Stimulated activated CD8-positive, alpha-beta memory T cell treated with anti-CD3 and anti-CD28 coated beads, Interleukin-4, amount 100 ng/mL, for 48 hours (primary cell): Measurements from ENCODE around the gene EMX1.

Source experiments
- DNase-seq: peaks from one replicate; pipeline ENCODE4 v3.0.0-alpha.2; 2020

Gene EMX1

DNA sequence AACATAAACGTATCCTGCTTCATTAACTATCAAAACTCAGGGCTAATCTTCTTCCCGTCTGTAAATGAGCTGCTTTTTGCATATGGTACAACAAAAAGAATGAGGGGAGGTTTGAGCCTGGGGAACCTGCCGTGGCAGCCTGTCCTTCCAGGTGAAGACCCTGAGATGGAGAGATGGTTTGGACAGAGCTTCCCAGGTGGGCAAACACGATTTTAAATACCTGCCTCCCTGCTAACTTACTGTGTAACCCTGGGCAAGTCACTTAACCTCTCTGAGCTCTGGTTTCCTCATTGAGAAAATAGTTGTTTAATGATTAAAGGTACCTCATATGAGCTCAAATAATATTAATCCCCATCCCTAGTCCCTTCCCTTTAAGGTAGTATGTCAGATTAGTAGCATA lies 9.0 kb downstream of the EMX1 start:
- DNase-seq: no peak

DNA sequence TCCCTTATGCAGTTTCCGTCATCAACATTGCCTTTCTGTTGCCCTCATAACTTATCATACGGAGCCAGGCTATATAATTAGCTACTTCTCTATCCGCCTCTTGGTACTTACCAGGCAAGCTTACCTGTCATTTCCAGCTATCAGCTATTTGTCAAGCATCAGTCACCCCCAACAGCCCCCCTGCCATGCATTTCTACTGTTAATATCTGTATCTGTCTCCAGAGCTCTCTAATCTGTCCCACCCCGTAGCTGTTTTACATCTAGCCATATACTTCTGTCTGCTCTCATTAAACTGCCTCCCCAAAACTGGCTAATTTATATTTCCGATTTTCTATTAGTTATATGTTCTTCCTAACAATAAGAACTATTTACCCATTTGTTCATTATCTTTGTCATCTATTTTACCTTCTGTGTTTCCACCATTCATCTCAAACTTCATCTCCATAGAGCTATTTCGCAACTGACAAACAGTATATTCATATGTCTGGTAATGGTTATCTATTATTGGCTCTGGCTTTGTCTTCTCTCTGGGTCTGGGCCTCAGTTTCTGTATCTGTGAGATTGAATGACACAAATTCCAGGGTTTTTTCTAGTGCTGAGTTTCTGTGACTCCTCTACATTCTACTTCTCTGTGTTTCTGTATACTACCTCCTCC lies 9.6 kb downstream of the EMX1 start:
- no peak for DNase-seq

DNA sequence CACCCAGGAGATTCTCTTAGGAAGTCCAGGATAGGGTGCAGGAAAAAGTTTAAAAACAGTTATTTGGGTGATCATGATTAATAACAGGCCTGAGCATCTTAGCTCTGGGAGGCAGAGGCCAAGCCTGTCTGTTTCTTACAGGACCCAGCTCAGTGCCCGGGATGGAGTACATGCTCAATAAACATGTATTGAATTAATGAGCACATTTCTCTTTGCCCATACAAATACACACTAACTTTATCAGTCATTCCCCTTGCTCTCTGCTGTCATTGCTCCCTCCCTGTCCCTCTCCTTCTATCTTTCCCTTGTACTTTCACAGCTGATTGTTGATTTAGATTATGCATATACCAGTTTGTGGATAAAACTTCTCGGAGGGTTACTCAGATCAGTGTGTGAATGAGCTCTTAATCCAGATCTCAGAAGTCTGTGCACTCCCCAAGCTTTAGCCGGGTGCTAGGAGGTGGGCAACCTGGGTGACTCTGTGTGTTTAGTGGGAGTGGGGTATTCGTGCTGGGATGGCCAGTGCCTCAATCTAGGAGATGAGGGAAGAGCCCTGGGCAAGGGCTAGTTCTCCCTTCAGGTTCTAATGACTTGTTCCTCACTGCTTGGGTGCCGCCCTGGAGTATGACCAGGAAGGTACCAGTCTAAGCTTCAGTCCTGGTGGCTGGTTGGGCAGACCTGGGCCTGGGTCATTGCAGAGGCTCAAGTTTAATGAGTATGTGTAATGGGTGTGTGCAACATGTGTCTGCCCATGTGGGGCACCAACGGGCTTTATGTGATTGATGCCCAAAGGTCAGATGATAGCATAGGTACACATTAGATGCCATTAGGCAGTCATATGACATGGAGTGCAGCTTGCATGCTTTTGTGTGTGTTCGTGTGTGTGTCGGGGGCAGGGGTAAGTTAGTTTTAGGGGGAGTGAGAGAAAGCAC lies 10.6 kb downstream of the EMX1 start:
- peak; percentile 8 for DNase-seq

DNA sequence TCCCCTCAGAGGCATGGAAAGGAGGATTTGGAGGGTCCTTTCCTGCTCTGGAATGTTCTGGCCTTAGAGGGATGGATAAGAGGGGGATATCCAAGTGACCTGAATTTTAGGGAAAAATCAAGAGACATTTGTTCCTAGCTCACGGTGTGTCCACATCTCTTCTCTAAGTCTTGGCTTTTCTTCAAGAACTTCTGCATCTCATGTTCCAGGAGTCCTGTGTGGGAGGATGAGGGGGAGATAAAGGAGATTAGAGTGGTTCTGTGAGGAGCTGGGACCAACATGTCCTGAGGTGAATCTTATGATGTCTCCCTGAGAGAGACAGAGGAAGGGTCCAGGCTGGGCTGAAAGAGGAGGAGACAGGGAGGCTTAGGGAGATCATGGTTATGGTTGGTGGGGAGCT lies 11.7 kb downstream of the EMX1 start:
- no peak for DNase-seq

DNA sequence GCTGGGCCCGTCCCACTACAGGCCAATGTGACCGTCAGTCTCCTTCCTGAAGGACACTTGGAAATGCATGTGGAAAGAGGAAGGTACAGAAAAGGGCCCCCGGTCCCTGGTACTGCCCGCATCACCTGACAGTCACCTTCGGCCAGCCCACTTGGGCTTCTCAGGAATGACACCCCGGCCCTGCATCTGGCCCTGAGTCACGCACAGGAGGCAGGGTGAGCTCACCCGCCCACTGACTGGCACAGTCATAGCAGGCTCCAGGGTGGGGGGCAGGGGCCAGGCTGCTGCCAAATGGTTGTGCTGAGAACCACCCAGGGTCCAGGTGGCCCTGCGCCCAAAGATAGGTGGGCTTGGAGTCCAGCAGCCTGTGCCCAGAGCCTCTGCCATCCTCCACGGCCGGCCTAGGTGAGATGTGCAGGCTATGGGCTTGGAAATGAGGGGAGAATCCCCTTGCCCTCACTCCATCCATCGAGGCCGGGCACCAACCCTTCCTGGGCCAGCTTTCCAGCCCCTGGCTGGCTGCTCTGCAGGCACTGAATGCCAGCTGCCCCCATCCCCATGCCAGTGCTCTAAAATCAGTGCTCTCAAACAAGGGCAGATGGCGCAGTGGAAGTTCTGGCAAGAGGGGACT lies 14.1 kb downstream of the EMX1 start:
- DNase-seq: peak; percentile 67

DNA sequence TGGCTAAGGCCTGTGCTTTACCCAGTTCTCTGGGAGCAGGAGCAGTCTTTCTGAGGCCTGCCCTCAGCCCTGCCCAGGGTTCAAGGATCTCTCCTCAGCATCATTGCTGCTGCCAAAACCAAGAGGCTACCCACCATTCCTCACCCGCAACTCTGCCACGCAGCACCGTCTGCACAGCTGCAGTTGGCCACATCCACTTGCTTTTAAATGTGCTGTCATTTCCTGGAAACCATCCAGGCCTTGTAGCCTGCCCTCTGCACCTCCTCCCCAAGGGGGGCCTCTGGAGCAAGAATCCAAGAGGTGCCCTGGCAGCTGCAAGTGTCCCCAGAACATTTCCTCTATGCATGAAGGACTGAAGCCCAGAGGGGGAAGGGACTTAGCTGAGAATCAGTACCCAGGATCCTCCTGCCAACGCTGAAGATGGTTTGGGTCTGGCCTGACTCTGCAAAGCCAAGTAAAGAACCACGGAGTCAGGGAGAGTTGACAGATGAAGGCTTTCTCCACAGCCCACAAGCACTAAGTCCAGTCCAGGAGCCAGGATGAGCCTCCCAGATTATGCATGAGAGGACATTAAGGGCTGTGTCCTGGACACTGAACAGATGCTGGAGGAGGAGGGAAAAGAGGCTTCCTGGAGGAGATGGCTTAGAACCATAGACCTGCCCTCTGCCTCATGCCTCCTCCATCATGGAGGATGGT lies 14.9 kb downstream of the EMX1 start:
- no peak for DNase-seq

DNA sequence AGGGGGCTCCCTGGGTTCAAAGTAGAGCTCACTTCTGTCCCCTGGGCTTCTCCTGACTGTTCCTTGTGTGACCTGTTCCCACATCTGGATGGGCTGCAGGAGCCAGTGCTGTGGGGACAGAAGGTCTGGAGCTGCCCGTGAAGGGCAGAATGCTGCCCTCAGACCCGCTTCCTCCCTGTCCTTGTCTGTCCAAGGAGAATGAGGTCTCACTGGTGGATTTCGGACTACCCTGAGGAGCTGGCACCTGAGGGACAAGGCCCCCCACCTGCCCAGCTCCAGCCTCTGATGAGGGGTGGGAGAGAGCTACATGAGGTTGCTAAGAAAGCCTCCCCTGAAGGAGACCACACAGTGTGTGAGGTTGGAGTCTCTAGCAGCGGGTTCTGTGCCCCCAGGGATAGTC lies 15.5 kb downstream of the EMX1 start:
- no peak for DNase-seq

DNA sequence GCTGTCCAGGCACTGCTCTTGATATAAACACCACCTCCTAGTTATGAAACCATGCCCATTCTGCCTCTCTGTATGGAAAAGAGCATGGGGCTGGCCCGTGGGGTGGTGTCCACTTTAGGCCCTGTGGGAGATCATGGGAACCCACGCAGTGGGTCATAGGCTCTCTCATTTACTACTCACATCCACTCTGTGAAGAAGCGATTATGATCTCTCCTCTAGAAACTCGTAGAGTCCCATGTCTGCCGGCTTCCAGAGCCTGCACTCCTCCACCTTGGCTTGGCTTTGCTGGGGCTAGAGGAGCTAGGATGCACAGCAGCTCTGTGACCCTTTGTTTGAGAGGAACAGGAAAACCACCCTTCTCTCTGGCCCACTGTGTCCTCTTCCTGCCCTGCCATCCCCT lies 15.9 kb downstream of the EMX1 start:
- no peak for DNase-seq

DNA sequence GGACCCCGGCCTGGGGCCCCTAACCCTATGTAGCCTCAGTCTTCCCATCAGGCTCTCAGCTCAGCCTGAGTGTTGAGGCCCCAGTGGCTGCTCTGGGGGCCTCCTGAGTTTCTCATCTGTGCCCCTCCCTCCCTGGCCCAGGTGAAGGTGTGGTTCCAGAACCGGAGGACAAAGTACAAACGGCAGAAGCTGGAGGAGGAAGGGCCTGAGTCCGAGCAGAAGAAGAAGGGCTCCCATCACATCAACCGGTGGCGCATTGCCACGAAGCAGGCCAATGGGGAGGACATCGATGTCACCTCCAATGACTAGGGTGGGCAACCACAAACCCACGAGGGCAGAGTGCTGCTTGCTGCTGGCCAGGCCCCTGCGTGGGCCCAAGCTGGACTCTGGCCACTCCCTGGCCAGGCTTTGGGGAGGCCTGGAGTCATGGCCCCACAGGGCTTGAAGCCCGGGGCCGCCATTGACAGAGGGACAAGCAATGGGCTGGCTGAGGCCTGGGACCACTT lies 16.4 kb downstream of the EMX1 start:
- DNase-seq: no peak

DNA sequence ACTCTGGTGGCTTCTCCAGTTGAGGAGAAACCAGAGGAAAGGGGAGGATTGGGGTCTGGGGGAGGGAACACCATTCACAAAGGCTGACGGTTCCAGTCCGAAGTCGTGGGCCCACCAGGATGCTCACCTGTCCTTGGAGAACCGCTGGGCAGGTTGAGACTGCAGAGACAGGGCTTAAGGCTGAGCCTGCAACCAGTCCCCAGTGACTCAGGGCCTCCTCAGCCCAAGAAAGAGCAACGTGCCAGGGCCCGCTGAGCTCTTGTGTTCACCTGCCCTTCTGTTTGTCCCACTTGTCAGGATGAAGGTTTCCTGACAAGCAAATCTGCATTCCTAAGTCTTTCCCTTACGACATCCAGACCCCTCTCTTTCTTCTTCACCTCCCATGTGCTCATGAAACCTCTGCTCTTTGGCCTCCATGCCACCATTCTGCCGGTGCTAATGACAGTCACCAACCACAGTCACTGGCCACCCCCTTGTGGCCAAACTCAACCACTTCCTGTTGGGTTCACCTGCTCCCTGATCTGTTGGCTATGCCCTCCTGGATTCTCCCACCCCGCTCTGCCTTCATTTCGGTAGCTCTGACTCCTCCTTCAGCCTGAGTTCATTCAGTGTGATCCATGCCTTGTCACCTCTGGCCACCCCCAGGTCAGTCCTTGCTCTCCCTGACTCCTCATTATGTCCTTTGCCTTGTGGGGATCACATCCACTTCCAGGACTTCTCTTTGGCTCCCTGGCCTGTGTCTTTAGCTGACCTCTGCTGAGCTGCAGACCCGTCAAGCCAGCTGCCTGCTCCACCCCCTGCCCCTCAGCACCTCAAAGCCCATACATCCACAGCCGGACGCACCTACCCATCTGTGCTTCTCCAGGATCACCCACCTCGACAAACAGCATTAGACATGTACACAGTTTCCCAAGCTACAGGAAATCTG lies 17.6 kb downstream of the EMX1 start:
- DNase-seq: no peak

DNA sequence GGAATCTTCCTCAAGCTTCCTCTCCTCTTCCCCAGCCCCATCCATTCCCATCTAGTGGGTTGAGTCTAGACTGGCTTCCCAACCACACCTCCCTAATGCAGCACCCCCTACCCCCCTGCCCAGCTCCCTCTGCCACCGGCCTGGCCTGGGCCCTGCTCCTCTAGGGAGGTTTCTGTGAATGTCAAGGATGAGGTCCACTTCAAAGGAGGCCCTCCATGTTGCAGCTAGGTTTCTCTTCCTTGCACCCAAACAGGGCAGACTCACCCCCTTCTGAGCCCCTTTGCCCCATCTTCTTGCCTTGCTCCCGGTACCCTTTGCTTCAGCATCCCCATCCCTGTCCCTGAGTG lies 18.3 kb downstream of the EMX1 start:
- no peak for DNase-seq

DNA sequence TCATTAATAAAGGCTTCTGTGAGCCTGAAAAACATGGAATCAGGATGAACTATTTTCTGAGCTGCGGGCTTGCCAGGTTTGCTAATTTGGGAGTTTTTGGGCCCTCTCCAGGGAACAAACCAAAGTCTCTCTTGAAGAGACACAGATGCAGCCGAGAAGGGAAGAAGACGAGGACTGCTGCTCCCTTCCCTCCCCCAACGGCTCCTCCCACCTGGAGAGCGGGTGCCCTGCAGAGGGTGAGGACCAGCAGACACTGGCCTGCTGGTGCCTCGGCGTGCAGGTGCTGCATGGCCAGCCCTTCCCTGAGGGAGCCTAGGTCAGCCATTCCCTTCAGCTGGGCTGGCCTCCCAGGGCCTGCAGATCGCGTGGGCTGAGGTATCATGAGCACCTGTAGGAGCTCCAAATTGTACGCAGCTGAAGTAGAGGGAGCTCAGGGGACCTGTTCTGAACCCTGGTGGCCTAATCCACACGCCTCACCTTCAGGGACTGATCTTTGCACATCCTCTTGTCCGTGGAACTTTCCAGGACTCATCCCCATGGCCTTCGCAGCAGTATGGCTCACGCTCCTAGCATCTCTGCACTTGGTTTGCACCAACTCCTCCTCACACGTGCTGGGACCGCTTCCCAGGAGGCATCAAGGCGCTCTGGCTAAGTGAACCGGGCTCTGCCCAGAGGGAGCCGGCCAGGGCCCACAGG lies 19.5 kb downstream of the EMX1 start:
- no peak for DNase-seq

DNA sequence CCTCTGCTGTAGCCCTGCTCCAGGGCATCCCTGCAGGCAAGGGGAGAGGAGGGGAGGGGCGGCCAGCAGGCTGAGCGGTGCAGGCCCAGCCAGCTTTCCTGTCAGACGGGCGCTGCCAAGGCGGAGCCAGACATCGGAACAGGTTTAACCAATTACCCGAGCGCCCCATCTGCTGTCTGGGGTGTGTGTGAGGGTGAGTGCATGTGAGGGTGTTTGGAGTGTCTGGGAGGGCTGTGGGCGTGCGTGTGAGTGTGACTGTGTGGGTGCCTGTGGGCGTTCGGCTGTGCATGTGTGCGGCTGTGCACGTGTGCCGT lies 20.0 kb downstream of the EMX1 start:
- DNase-seq: no peak

DNA sequence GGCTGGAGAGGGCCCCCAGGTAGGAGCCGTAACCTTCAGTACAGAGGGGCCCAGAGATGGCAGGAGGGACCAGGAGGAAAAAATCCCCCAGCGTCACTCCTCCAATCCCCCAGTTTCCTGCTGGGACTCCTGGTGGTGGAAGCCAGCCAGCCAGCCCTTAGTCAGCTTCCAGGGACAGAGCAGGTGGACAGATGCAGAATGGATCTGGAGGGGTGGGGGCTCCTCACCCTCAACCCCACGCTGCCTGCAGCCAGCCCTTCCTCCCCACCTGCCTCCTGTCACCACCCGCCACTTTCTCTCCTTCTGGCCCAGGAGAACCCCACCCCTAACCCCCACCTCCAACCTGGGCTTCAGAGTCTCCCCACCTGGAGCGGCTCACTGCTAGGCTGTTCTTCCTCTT lies 21.1 kb downstream of the EMX1 start:
- DNase-seq: no peak

DNA sequence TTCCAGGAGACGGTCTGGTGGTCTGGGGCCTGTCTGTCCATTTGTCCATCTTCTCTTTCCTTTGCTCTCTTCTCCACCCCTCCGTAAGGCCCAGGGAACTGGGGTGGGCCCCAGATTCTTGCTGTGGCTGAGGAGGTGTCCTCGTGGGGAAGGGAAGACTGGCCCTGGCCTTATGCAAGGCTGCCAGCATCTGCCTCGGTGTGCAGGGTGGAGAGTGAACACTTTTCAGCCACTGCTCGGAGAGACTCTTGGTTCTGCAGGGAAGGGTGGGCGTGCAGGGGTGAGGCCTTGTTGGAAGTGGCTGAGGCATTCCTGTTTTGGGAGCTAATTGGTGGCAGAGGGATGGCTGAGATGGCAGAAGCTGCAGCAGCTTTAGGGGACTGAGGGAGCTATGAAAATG lies 23.0 kb downstream of the EMX1 start:
- no peak for DNase-seq

DNA sequence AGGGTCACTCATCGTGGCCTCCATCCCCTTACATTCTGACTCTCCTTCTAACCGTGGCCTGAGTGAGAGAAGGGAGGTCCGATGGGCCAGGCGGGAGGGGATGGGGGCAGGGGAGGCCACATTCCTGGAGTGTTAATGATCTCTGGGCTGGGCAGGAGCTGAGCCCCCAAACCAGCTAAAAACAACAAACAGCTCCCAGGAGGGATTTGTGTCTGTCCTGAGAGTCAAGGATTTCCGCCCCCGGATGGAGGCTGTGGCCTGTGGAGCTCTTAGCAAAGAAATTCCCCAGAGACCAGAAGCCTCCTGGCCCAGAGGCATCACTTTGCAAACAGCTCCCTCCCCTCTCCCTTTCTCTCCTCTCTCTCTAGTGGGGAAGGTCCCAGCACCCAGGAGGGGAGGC lies 23.5 kb downstream of the EMX1 start:
- no peak for DNase-seq

DNA sequence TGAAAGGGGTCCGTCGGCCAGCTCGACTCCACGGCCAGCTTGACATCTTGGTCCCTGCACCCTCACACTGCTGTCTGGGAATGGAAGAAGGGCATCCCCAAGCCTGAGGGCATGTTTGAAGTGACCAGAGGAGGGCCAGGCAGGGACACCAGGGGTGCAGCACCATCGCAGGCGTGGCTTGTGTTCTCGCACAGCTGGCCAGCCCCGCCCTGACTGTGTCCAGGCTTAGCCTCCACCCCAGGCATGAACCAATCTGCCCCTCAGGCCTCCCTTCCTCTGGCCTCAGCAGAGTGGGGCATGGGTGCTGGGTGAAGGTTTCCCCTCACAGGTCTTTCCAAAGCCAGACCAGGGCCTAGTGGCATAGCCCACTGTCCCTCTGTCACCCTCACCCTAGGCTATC lies 25.0 kb downstream of the EMX1 start:
- DNase-seq: no peak

DNA sequence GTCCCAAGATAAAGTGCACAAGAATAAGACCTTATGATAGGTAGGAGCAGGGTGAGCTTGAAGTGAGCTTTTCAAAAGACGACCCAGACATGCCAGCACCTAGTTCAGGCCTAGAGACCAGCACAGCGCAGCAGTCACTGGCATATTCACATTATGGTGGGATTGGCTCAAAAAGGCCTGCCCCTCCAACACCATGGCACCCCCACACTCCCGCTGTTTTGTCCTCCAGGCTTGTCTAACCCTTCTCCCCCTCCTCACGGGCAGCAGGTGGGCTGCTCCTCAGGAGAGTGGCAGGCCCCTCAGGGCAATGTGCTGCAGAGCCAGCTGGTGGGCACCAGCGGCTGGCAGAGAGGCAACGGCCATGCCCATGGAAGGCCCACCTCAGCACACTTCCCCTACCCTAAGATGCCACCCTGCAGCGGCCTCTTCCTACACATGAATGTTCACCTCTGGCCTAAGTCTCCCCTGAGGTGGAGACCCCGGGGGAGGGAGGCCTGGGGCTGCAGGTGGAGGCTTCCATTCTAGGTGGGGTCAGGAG lies 25.6 kb downstream of the EMX1 start:
- DNase-seq: no peak

DNA sequence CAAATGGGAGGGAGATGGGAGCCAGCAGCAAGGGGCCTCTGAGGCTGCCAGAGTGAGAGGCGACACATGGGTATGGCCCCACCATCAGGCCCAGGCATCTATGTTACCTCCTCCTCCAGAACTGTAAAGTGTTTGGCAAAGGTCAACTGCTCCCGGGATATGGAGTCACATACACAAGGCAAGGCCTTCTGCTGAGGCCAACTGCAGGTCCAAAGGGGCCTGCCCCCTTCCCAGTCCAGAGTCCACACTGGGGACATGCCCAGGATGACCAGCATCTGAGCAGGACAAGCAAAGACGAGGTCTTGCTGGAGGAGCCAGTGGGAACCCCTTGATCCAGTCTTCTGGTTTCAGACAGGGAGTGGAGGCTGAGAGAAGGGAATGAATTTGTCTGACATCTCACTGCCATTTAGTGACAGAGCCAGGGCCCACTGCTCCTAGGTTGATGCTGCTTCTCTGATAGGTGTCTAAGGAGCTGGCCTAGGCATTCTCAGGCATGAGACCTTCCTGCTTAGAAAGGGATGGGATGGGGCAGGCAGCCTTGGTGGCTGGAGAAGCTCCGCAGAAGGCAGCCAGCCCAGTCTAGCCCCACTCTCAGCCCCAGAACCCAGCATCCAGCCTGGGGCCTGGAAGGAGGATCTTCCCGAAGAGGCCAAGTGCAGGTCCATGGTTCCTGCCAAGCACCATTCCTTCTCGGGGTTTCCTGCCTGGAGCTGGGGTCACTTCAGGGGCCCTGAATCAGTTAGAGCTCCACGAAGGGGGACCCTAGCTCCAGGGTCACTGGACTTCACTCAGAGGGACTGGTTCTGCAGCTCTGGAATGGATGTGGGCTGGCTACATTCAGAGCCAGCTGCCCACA lies 26.4 kb downstream of the EMX1 start:
- DNase-seq: no peak

DNA sequence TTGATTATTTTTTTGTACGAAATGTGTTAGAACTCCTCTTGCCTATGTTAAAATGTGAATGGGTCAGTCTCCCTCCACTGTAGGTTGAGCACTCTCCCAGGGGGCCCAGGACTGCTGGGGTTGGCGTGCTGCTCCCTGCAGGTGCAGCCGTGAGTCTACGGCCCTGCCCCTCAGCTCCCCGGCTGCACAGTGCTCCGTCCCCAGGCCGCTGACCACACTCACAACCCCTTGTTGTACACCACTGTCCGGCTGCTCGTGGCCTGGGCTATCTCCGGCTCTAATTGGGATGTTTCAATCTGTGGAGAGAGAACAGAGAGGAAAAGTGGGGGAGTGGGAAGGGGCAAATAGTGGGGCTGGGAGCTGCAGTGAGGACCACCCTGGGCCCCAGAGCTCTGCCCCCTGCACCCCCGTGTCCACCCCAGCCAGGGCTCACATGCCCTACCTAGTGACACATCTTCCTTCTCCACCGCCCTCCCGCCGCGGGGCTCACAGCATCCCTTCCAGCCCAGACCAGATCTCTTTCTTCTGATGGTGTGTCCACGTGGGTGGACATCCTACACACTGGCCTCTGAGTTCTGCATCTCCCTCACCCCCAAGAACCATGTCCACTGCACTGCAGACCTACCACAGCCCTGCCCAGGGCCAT lies 27.6 kb downstream of the EMX1 start:
- DNase-seq: no peak
